CD8-positive, alpha-beta memory T cell (primary cell): ENCODE measurements around the gene SSBP3. TPM values are rescaled to one million over a fixed set of nuclear protein-coding genes. Genes with fewer than 3 reads are reported as not detected.
"Not testable (repeated sequence)": the region's sequence is repeated elsewhere in the genome, so short reads cannot be mapped to it uniquely, and the experiment has no call there.

Source experiments
- CTCF ChIA-PET: fragments of 350-600 bp; sonication (Branson Sonifier 250); formaldehyde crosslinking; loops from one replicate; lab custom pipeline; 2021; ENCODE audit warnings: antibody characterized with exemption; lab: Charles Lee
- POLR2A ChIA-PET: fragments of 350-600 bp; sonication (Branson Sonifier 250); formaldehyde crosslinking; loops from one replicate; lab custom pipeline; 2021; ENCODE audit warnings: antibody characterized with exemption; lab: Charles Lee
- DNase-seq, 5 donors: peaks; one replicate each; pipeline versions ENCODE4 v3.0.0 to v3.0.0-alpha.2; 2020 to 2022; ENCODE audit warnings: mixed read lengths in 1 of 5
- H3K27ac ChIP-seq: one replicate; pipeline ENCODE4 v1.7.0; 2013; ENCODE audit warnings: low read depth, mild to moderate bottlenecking, low read length, moderate library complexity
- H3K27me3 ChIP-seq: 2 replicates; pipeline ENCODE4 v1.7.0; 2013; ENCODE audit warnings: low read length, mild to moderate bottlenecking; ENCODE audit not compliant: insufficient read depth, poor library complexity, severe bottlenecking
- H3K36me3 ChIP-seq: 2 replicates; pipeline ENCODE4 v1.7.0; 2013; ENCODE audit warnings: mild to moderate bottlenecking, low read length, moderate library complexity; ENCODE audit not compliant: insufficient read depth
- H3K4me1 ChIP-seq: 2 replicates; pipeline ENCODE4 v1.7.0; 2013; ENCODE audit warnings: mild to moderate bottlenecking, low read length, moderate library complexity; ENCODE audit not compliant: insufficient read depth
- H3K4me3 ChIP-seq: 2 replicates; pipeline ENCODE4 v1.7.0; 2013; ENCODE audit warnings: mild to moderate bottlenecking, low read length
- H3K9me3 ChIP-seq: 2 replicates; pipeline ENCODE4 v1.7.0; 2013; ENCODE audit warnings: mild to moderate bottlenecking, low read length
- H3K27ac Mint-ChIP-seq, 8 donors: one replicate each; pipeline ENCODE4 v1.8.0; 2020 to 2021; ENCODE audit warnings: mixed read lengths in 8 of 8, mild to moderate bottlenecking in 6 of 8, inconsistent platforms in 3 of 8, moderate library complexity in 3 of 8
- H3K27me3 Mint-ChIP-seq, 2 donors: one replicate each; pipeline ENCODE4 v1.8.0; 2020 to 2021; ENCODE audit warnings: mixed read lengths in 2 of 2, mild to moderate bottlenecking in 1 of 2, moderate library complexity in 1 of 2
- H3K36me3 Mint-ChIP-seq, 3 donors: one replicate each; pipeline ENCODE4 v1.8.0; 2020 to 2021; ENCODE audit warnings: mixed read lengths in 3 of 3, inconsistent platforms in 1 of 3, mild to moderate bottlenecking in 1 of 3
- H3K4me1 Mint-ChIP-seq, 3 donors: one replicate each; pipeline ENCODE4 v1.8.0; 2020 to 2021; ENCODE audit warnings: mixed read lengths in 3 of 3, inconsistent platforms in 1 of 3, mild to moderate bottlenecking in 1 of 3
- H3K4me3 Mint-ChIP-seq, 7 donors: one replicate each; pipeline ENCODE4 v1.8.0; 2020 to 2021; ENCODE audit warnings: mixed read lengths in 7 of 7, mild to moderate bottlenecking in 6 of 7, moderate library complexity in 4 of 7, inconsistent platforms in 2 of 7
- H3K9me3 Mint-ChIP-seq, 5 donors: one replicate each; pipeline ENCODE4 v1.8.0; 2020 to 2022; ENCODE audit warnings: mixed read lengths in 5 of 5, mild to moderate bottlenecking in 3 of 5, moderate library complexity in 2 of 5, inconsistent platforms in 1 of 5
- polyA plus RNA-seq: library from polyadenylated mRNA; unstranded; fragments of 300-500 nt; fragmentation: Illumina TruSeq; gene quantifications from one replicate; pipeline ENCODE4 v1.2.3, GENCODE V29; 2021
- total RNA-seq, 2 experiments: library from RNA; stranded (reverse); gene quantifications; one replicate each; pipeline ENCODE4 v1.2.3, GENCODE V29; 2021

Gene SSBP3
- total and polyA plus RNA-seq, 3 experiments from 2014 or later, result 17.6 to 52.7 (median 41.6) TPM

- H3K27ac Mint-ChIP-seq, result peak overlapping the region in 6 of 8 donors; percentile 47 to 91 (median 66)
Measured at GRCh38 chr1:54347261-54347954, 58.8 kb downstream of the SSBP3 start.

GRCh38 chr1:54345548-54345947 is 60.6 kb downstream of the SSBP3 start:
- CTCF ChIA-PET, H3K9me3 Mint-ChIP-seq, H3K9me3 ChIP-seq, H3K36me3 ChIP-seq, H3K27ac ChIP-seq, H3K4me1 ChIP-seq, H3K4me3 Mint-ChIP-seq, DNase-seq, H3K27me3 Mint-ChIP-seq, H3K4me3 ChIP-seq, H3K27me3 ChIP-seq, POLR2A ChIA-PET: not testable (repeated sequence)
- Mint-ChIP-seq H3K27ac (peak overlapping the region in 1 of 8 donors; percentile 74), H3K36me3 (peaks cover 0 to 12% (median 3%) of the 10 kb centered on the region in 3 donors), H3K4me1 (peaks cover 43 to 63% (median 44%) of the 10 kb centered on the region in 3 donors)

More at GRCh38 chr1:54347261-54347954, 58.8 kb downstream of the SSBP3 start:
- Histone ChIP-seq H3K36me3 (no peaks in the 10 kb centered on the region), H3K4me1 (no peaks in the 10 kb centered on the region), H3K9me3 (no peaks in the 10 kb centered on the region), H3K27ac (no peak overlapping the region), H3K4me3 (no peak overlapping the region), H3K27me3 (no peaks in the 10 kb centered on the region)
- POLR2A ChIA-PET, result no interaction called here
- H3K4me1 Mint-ChIP-seq, result peaks cover 45 to 65% (median 48%) of the 10 kb centered on the region in 3 donors
- peaks cover 0 to 12% (median 4%) of the 10 kb centered on the region in 3 donors for H3K36me3 Mint-ChIP-seq
- no peak for DNase-seq
- H3K4me3 Mint-ChIP-seq, result peak overlapping the region in 1 of 7 donors; percentile 15
- CTCF ChIA-PET, result no interaction called here
- no peaks in the 10 kb centered on the region for H3K9me3 Mint-ChIP-seq
- H3K27me3 Mint-ChIP-seq, result no peaks in the 10 kb centered on the region

GRCh38 chr1:54345116-54345515 is 61.1 kb downstream of the SSBP3 start:
- H3K9me3 ChIP-seq, result no peaks in the 10 kb centered on the region
- ChIA-PET CTCF (no interaction called here), POLR2A (no interaction called here)
- no peaks in the 10 kb centered on the region for H3K36me3 ChIP-seq
- Mint-ChIP-seq H3K4me3 (no peak overlapping the region), H3K4me1 (peaks cover 39 to 63% (median 46%) of the 10 kb centered on the region in 3 donors), H3K27ac (peak overlapping the region in 1 of 8 donors; percentile 23), H3K36me3 (peaks cover 0 to 12% (median 3%) of the 10 kb centered on the region in 3 donors), H3K9me3 (no peaks in the 10 kb centered on the region), H3K27me3 (no peaks in the 10 kb centered on the region)
- no peak overlapping the region for H3K27ac ChIP-seq
- no peak for DNase-seq
- H3K27me3 ChIP-seq, result no peaks in the 10 kb centered on the region
- H3K4me3 ChIP-seq, result no peak overlapping the region
- H3K4me1 ChIP-seq, result no peaks in the 10 kb centered on the region

GRCh38 chr1:54342742-54343687 is 63.2 kb downstream of the SSBP3 start:
- Mint-ChIP-seq H3K9me3 (no peaks in the 10 kb centered on the region), H3K27ac (peak overlapping the region in 2 of 8 donors; percentile 15 to 57), H3K4me3 (no peak overlapping the region), H3K27me3 (no peaks in the 10 kb centered on the region), H3K36me3 (peaks cover 0 to 17% (median 3%) of the 10 kb centered on the region in 3 donors), H3K4me1 (peaks cover 41 to 62% (median 45%) of the 10 kb centered on the region in 3 donors)
- peaks cover 11% of the 10 kb centered on the region for H3K4me1 ChIP-seq
- H3K27ac ChIP-seq, result no peak overlapping the region
- DNase-seq, result no peak
- no peaks in the 10 kb centered on the region for H3K9me3 ChIP-seq
- no peaks in the 10 kb centered on the region for H3K36me3 ChIP-seq
- no peaks in the 10 kb centered on the region for H3K27me3 ChIP-seq
- ChIA-PET POLR2A (no interaction called here), CTCF (no interaction called here)
- no peak overlapping the region for H3K4me3 ChIP-seq

GRCh38 chr1:54342288-54342687 is 63.9 kb downstream of the SSBP3 start:
- H3K9me3 Mint-ChIP-seq, result no peaks in the 10 kb centered on the region
- H3K27ac ChIP-seq, result no peak overlapping the region

GRCh38 chr1:54341763-54342162 is 64.4 kb downstream of the SSBP3 start:
- ChIA-PET CTCF (no interaction called here), POLR2A (no interaction called here)
- peak overlapping the region in 3 of 8 donors; percentile 6 to 82 (median 34) for H3K27ac Mint-ChIP-seq
- DNase-seq, result no peak
- H3K9me3 Mint-ChIP-seq, result no peaks in the 10 kb centered on the region
- Histone ChIP-seq H3K9me3 (no peaks in the 10 kb centered on the region), H3K4me1 (peaks cover 13% of the 10 kb centered on the region), H3K27me3 (no peaks in the 10 kb centered on the region), H3K27ac (no peak overlapping the region), H3K4me3 (no peak overlapping the region), H3K36me3 (no peaks in the 10 kb centered on the region)
- peaks cover 0 to 19% (median 3%) of the 10 kb centered on the region in 3 donors for H3K36me3 Mint-ChIP-seq
- H3K4me3 Mint-ChIP-seq, result no peak overlapping the region
- H3K27me3 Mint-ChIP-seq, result no peaks in the 10 kb centered on the region
- H3K4me1 Mint-ChIP-seq, result peaks cover 34 to 57% (median 41%) of the 10 kb centered on the region in 3 donors

More at GRCh38 chr1:54342288-54342687, 63.9 kb downstream of the SSBP3 start:
- POLR2A ChIA-PET, result no interaction called here
- no peak overlapping the region for H3K4me3 ChIP-seq
- CTCF ChIA-PET, result no interaction called here
- H3K27ac Mint-ChIP-seq, result peak overlapping the region in 1 of 8 donors; percentile 34
- no peaks in the 10 kb centered on the region for H3K9me3 ChIP-seq
- no peak for DNase-seq
- no peaks in the 10 kb centered on the region for H3K27me3 ChIP-seq
- no peaks in the 10 kb centered on the region for H3K27me3 Mint-ChIP-seq
- H3K4me1 ChIP-seq, result peaks cover 13% of the 10 kb centered on the region
- peaks cover 35 to 57% (median 41%) of the 10 kb centered on the region in 3 donors for H3K4me1 Mint-ChIP-seq
- no peaks in the 10 kb centered on the region for H3K36me3 ChIP-seq
- no peak overlapping the region for H3K4me3 Mint-ChIP-seq
- peaks cover 0 to 19% (median 3%) of the 10 kb centered on the region in 3 donors for H3K36me3 Mint-ChIP-seq

- Mint-ChIP-seq H3K9me3 (no peaks in the 10 kb centered on the region), H3K36me3 (peaks cover 0 to 20% (median 3%) of the 10 kb centered on the region in 3 donors), H3K4me3 (no peak overlapping the region), H3K27me3 (no peaks in the 10 kb centered on the region), H3K4me1 (peaks cover 34 to 65% (median 41%) of the 10 kb centered on the region in 3 donors), H3K27ac (peak overlapping the region in 2 of 8 donors; percentile 18 to 25)
- Histone ChIP-seq H3K9me3 (no peaks in the 10 kb centered on the region), H3K27me3 (no peaks in the 10 kb centered on the region), H3K4me1 (peaks cover 13% of the 10 kb centered on the region), H3K4me3 (no peak overlapping the region), H3K27ac (no peak overlapping the region), H3K36me3 (no peaks in the 10 kb centered on the region)
- CTCF ChIA-PET, result no interaction called here
- POLR2A ChIA-PET, result no interaction called here
- no peak for DNase-seq
Measured at GRCh38 chr1:54340878-54341277, 65.3 kb downstream of the SSBP3 start.
